IPS DF 4.7 (cell line): ENCODE measurements around the gene PAFAH1B2.
"Not testable (repeated sequence)": the region's sequence is repeated elsewhere in the genome, so short reads cannot be mapped to it uniquely, and the experiment has no call there.

Source experiments
- DNase-seq: peaks from one replicate; pipeline ENCODE4 v3.0.0-alpha.2; 2013; ENCODE audit warnings: low spot score; ENCODE audit errors: extremely low read depth

PAFAH1B2 gene, protein sequence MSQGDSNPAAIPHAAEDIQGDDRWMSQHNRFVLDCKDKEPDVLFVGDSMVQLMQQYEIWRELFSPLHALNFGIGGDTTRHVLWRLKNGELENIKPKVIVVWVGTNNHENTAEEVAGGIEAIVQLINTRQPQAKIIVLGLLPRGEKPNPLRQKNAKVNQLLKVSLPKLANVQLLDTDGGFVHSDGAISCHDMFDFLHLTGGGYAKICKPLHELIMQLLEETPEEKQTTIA

DNA sequence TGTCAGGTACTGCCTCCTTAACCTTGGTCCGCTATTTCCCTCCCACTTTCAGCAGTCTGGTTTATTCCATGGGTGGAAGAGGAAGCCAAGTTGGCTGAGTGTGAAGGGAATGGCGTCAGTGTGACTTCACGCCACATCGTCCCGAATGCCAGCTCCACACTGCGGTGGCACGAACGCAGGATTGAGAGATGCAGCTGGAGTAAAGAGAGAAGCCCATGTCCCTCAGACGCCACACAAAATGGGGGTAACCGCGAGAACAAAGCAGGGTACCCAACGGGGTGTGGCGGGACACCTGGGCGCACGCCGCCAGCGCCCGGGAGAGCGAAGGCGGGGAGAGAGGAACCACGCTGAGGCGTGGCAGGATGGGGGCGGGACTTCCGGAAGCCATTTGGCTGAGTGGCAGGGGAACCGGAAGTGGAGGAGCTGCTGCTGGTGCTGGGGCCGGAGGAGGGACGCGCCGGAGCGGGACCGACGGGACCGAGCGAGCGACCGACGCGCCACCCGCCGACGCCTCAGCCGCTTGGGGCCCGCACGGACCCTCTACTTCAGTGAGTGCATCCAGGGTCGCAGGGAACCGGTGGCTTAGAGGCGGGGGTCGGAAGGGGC lies at the start of gene PAFAH1B2:
Gene PAFAH1B2, plus strand, starts transcription at position 417 of the 606 bp plus-strand sequence. CDS start 8,161 bp downstream, outside the sequence.
- peak; percentile 66 for DNase-seq

DNA sequence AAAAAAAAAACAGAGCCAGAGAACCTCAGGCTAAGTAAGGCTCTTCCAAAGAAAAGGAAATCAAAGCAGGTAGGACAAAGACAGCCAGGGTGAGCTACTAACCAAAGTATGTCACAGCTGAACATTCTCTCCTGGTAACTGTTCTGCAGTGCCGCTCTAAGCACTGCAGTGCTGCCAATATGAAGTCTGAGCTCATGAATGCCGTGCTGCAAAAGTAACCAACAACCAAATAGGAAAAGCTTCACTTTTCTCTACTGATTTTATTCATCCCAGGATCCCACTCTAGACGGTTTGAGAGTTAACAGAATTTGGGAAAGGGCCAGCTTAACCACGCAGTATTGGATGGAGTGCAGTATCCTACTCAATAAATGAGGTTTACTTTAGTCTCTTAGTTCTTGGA lies 49.3 kb upstream of the PAFAH1B2 start:
- DNase-seq = no peak

DNA sequence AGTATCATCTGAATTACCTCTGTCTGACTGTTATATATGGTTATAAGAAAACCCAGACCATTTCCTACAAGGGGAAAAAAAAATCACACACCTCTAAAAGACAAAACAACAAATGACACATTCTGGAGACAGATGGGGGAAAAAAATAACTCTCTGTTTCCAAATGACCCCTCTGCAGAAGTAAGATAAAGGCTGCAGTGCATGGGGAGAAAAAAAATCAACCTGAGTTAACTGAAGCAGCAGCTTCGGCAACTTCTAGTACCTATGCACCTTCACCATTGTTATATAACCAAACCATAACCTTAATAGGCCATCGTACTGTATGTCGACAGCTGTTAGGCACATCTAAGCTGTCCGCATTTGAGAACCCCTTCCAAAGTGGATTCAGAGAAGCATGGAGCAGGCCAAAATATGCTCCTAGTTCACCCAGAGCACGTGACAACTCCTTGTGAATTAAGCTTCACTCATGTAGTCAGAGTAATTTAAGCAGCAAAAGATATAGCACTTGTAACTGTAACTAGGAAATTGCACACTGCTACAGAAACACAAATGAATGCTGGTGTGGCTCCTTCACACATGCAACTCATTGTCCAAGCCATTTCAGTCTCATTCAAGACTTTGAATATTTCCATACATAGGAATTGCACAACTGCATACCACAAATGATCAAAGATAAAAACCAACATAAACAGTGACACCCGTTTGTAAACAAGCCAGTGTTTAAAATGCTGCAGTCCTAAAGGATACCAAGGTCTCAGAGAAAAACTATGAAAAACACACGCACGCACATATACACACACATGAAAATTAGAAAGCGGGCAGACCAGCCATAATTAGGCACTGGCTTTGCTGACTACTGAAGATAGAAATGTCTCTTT lies 48.6 kb upstream of the PAFAH1B2 start:
- DNase-seq = no peak

DNA sequence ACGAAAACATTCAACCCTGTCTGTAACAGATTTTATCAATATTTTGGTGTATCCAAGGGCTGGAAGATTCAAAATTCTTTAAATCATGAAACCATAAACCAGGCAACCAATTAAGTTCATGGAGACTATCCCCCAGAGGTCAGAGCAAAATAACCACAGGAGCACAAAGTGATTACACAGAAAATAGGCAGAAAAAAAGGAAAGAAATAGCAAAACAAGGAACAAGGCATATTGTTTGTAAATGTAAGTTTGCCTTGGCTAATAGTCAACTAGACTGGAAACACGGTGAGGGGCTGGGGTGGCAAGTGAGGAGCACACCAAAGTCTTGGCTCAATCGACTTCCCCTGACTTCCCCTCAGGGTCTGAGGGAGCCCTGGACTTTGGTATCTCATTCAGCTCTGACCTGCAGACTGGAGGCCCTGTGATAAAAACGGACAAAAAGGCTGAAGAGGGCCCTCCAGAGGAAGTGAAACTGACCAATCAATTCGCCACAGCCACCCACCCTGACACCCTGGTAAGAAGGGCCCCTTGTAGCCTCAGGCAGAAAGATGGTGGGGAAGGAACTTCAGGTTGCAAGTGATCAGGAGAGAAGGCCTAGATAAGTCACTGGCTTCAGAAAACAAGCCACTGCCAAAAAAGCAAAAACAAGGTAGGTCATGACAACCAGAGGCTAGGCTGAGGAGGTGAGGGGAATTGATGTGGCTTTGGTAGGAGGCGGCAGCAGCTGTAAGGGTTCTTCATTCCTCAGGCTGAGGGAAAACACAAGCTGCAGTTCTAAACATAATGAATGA lies 47.7 kb upstream of the PAFAH1B2 start:
- no peak for DNase-seq

DNA sequence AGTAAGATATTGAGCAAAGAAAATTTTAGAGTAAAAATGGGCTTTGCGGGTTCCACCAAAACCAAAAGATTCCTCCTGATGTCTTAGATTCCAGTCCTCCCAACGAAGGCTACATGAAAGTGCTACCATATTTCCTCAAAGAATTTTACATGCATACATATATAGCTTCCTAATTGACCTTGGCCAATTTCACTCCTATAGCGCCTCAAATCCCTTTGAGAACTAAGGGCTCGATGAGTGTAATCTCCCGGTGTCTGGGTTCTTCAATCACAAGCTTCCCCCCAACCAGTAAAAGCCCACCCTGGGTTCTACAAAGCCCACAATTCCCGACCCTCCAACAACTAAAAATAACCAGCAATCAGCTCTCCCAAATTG lies 47.1 kb upstream of the PAFAH1B2 start:
- DNase-seq = no peak

DNA sequence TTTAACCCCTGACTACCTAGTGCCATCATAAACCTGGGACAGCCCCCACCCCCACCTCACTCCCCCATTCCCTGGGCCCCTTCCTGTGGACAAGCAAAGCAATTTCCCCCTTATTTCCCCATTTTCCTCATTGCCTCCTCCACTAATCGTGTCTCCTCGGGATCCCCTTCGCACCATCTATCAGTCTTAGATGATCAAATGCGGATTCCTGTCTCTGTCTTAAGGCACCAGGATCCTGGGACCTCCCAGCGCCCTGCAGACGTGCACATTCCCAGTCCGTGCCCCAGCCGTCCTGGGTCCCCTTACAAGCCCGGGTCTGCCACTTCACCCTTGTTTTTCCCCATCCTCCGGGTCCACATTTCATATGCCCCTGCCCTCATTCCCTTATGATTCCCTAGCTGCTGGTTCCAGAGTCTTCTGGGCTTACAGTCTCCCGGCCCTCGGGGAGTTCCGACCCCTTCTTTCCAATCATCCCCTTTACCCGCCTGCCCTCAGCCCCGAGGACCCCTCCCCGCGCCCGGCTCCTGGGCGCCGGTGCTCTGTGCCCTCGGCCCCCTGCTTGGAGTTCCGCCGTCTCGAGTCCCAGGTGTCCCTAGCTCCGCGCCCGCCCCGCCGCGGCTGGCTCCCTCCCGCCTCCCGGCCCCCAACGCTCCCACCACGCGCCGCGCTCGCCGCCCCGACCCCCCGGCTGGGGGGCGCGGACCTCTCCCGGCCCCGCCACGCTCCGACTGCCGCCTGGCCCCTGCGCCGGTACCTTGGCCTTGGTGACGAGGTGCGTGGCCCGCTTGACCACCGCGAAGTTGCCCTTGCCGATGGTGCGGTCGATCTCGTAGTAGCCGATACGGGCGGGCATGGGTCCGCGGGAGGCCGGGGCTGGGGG lies 46.5 kb upstream of the PAFAH1B2 start:
- no peak for DNase-seq

DNA sequence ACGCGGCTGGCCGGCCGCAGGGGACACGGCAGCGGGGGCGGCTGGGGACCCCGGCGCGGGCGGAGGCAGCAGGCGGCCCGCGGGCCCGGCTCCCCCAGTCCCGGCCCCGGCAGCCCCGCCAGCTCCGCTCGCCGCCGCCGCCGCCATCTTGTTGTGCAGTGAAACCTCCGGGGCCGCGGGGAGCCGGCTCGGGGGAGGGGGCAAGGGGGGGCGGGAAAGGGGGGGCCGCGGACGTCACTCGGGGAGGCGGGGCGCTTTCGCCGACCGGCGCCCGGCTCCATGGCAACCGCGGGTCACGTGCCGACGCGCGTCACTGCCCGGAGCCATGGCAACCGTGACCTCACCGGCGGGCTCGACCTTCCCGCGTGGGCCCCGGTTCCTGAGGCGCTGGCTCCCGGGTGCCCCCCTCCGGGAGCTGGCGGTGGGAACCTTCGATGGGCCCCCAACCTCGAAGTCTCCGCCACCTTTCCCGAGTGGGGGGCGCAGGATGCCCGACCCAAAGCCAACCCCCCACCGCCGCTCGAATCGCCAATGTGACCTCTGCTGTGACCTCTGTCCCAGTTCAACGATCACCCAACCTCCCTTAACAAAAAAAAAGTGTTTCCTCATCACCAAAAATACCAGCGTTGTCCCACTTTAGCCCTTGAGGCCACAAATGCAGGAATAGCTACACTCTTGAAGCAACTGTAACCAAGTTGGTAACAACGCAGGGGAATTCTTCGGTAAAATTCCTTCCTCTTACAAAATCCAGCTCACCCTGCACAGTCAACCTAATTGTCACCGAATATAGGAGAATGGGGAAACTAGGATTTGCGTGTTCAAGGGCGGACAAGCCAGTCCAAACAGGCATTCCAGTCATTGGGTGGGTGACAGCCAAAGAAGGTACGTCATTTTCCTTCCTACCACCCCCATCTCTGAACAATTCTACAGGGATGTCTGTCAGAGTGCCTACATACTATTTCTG lies 45.5 kb upstream of the PAFAH1B2 start, which contains the start of gene SIK3:
Gene SIK3, minus strand, starts transcription at position 160 of the 964 bp plus-strand sequence. Its CDS starts 13 bp downstream, at position 147.
- no peak for DNase-seq

DNA sequence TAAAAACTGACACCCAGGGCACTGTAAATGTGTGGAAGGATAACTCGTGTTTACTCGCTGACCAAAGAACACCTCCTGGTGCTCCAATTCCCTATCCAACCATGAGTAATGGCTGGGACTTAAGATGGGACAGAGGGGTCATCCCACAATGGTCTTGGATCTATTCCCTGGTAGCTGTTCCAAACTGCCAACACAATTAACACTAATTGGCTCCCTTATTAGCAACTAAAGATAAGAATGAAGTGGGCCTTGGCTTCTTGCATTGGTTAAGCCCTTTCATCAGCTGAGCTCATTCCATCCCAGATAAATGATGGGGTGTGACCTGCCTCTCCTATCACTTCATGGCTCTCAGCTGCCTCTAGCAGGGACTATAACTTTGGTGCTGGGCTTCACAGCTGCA lies 44.4 kb upstream of the PAFAH1B2 start:
- no peak for DNase-seq

DNA sequence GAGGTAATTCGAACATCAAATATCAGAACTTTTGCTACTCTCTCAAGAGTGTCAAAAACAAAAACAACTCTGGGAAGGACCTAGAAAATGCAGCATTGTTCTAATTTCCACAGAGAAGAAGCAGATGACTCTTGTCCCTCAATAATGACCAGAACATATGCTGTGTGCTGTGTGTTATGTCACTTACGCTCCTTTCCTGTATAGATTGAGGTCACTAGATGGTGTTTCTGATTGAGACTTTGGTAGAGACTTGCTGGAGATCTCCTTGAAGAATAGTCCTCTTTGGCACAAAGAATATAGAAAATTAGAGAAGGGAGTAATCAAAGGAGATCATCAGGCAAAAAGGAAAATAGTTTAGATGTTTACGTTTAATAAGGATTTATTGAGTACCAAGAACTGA lies 43.5 kb upstream of the PAFAH1B2 start:
- DNase-seq = no peak

DNA sequence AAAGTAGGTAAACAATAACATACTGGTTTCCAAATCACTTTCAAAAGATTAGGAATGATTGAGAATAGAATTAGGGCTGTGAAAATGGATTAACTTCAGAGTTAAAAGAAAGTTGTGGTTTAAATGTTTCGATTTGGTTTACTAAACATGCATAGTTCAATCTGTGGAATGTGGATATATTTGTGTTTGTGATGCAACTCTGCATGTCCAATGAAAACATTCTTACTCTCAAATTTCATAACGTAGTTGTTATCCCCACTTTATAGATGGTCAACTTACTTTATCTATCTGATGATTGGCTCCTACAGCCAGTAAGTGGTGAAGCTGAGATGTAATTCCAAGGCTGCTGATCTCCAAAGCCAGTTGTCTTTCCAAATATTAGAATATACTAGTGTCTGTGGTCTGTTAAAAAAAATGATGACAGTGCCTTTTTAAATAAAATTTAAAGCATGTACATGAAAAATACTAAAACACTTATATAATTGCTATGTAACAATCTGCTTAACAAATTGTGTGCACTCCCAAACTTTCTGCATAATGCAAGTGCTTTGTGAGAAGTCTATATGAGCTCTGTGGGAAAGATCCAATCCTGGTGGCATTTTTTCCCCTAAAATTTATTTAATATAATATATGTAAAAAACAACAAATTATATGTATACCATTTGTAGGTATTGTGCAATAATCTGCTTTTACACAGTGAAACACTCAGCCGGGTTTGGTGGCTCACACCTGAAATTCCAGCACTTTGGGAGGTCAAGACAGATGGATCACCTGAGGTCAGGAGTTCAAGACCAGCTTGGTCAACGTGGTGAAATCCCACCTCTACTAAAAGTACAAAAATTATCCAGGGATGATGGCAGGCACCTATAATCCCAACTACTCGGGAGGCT lies 36.1 kb upstream of the PAFAH1B2 start:
- DNase-seq = no peak

DNA sequence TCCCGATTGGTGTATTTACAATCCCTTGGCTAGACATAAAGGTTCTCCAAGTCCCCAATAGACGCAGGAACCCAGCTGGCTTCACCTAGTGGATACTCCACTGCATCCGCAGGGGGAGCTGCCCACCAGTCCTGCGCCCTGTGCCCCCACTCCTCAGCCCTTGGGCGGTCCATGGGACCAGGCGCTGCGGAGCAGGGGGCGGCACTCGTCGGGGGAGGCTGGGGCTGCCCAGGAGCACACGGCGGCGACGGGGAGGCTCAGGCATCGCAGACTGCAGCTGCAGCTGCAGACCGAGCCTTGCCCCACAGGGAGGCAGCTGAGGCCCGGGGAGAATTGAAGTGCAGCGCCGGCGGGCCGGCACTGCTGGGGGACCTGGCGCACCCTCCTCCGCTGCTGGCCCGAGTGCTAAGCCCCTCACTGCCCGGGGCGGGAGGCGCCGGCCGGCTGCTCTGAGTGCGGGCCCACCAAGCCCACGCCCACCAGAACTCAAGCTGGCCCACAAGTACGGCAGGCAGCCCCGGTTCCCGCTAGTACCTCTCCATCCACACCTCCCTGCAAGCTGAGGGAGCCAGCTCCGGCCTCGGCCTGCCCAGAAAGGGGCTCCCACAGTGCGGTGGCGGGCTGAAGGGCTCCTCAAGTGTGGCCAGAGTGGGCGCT lies 33.7 kb upstream of the PAFAH1B2 start:
- DNase-seq = no peak

DNA sequence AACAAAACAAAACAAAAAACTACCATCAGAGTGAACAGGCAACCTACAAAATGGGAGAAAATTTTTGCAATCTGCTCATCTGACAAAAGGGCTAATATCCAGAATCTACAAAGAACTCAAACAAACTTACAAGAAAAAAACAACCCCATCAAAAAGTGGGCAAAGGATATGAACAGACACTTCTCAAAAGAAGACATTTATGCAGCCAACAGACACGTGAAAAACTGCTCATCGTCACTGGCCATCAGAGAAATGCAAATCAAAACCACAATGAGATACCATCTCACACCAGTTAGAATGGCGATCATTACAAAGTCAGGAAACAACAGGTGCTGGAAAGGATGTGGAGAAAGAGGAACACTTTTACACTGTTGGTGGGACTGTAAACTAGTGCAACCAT lies 31.6 kb upstream of the PAFAH1B2 start:
- DNase-seq = not testable (repeated sequence)

DNA sequence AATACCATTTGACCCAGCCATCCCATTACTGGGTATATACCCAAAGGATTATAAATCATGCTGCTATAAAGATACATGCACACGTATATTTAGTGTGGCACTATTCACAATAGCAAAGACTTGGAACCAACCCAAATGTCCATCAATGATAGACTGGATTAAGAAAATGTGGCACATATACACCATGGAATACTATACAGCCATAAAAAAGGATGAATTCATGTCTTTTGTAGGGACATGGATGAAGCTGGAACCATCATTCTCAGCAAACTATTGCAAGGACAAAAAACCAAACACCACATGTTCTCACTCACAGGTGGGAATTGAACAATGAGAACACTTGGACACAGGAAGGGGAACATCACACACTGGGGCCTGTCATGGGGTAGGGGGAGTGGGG lies 31.1 kb upstream of the PAFAH1B2 start:
- DNase-seq = not testable (repeated sequence)

DNA sequence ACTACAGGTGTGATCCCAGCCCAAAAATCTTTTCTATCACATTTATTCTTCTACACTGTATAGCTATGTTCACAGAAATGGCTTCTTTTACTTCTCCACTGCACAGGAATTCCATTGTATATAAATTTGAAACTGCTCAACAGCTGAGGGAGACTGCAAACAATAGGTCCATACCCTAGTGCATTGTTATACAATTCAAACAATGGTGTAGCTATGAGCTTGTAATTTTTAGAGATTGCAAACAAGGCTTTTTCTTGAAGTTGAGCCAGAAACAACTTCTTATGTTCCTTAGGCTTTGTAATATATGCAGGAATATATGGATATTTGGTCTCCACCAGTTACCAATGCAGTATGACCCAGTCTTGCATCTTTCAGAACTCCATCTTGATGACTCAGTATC lies 26.4 kb upstream of the PAFAH1B2 start:
- no peak for DNase-seq

DNA sequence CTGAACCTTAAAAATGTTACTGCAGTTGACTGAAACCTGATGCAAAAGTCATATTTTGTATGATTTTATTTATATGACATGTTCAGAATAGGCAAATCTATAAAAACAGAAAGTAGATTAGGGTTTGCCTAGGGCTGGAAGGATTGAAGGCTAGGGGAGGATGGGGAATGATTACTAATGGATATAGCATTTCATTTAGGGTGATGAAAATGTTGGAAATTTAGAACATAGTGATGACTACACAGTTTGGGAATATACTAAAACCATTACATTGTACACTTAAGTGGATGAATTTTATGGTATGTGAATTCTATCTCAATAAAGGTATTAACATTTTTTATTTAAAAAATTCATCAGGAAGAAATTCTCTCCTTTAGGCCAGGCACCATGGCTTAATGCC lies 22.9 kb upstream of the PAFAH1B2 start:
- no peak for DNase-seq

DNA sequence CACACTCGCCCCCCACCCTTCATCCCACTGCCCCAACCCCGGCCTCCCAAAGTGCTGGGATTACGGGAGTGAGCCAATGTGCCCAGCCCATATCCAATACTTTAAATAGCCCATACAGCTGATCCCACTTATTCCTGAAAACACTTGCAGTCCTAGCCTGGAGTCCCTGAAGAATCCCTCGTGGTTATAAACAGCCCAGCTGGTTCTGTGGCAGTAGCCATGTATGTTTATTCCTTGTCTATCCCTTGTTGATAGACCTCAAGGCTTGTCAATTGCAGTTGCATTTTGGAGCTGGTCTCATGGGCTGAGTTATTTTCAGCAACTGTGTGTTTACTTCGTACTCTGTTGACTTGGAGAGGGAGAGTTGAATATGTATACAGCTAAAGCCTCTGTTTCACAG lies 21.5 kb upstream of the PAFAH1B2 start:
- DNase-seq = no peak

DNA sequence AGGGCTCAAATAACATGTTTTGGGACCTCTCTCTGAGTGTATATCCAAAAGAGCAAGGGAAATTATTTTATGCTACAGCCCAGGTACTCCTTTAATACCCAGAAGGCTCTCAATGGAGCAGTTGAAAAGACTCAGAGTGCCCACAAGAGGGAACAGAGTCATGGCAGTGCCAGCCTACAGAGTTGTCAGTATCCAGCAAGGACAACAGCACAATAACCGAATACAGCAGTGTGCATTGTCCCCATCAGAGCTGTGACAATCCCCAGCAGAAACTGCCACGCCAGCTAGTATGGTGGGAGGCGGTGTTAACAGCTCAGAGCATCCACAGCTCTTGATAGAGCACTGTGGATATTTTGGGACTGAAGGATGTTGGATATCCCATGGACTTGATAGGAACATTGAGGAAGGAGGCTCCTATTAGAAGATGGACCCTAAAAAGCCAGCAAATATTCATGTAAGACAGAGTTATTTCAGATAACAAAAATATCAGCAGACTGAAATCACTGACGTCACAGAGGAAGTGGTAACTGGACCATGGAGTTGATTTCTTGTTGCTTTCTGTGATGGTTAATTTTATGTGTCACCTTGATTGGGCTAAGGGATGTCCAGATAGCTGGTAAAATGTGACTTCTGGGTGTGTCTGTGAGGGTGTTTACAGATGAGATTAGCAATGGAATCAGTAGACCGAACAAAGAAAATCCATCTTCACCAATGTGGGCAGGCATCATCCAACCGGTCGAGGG lies 17.7 kb upstream of the PAFAH1B2 start:
- DNase-seq = no peak
